ENCODE measurements around the gene BCL2L2.

The BCL2L2 gene

GRCh38 chr14:23355871-23356435 is 49.3 kb downstream of the BCL2L2 start:
- no peak for DNase-seq (ENCODE audit: low spot score)

DNA sequence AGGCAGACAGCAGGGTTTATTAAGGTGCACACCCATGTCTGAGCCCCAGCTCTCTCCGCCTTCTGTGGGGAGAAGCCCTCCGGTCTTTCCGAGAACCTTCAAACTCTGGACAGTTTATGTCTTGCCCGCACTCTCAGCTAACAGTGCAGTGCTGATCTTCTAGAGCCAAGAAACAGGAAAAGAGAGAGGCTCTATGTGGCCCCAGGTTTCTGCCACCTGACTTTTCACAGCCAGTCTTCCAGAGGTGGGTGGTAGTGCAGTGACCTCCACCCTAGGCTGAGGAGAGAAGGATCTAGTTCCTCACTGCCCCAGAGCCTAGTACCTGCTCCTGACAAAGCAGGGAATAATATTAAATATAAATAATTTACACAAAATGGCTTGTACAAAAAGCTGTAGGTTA is 50.0 kb downstream of the BCL2L2 start:
- no peak for DNase-seq (ENCODE audit: low spot score)

GRCh38 chr14:23357261-23357660 is 50.6 kb downstream of the BCL2L2 start:
- no peak for DNase-seq (ENCODE audit: low spot score)

GRCh38 chr14:23358042-23358441 is 51.4 kb downstream of the BCL2L2 start:
- DNase-seq (ENCODE audit: low spot score) = no peak

DNA sequence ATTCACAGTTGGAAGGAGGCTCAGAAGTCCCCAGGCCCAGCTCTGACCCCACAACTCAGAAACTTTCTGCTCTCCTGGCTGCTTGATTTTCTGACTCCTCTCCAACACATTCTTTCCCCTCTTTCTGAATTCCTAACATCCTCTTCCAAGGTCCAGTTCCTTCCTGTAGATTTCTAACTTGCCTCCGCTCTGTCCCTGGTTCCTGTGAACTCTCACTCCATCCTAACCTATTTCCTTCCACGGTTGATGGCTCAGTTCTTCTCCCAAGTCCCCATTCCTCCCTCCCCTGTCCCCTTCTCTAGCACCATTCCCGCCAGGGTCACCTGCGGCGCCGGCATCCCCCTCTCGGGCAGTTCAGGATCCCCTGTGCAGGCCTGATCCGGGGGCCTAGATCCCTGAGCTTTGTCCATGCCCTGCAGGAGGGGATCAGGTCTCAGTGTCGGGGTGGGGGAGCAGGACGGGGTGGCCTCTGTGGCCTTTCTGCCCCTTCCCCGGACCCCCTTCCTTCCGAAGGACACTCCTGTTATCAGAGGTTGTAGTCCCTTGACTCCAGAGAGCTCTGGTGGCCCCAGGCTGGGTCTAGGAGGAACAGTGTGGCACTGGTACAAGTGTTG is 52.0 kb downstream of the BCL2L2 start:
- no peak for DNase-seq (ENCODE audit: low spot score)

GRCh38 chr14:23359167-23359626 is 52.6 kb downstream of the BCL2L2 start:
- DNase-seq (ENCODE audit: low spot score) = no peak

GRCh38 chr14:23359722-23360447 is 53.3 kb downstream of the BCL2L2 start:
- no peak for DNase-seq (ENCODE audit: low spot score)

DNA sequence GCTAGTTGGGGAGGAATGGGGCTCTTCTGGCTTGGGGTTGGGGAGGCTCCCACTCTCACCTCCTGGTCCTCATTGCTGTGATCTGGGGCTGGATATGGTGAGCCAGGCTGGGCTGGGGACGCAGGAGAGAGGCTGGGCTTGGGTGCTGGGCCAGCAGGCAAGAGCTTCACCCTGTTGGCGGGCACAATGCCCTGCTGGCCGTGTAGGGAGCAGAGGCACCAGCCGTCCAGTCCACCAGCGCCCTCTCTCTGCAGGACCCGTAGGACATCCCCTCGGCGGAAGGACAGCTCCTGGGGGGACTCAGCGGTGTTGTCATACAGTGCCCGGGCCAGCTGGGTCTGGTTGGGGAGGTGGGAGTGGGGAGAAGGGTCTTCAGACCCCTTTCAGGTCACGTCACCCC is 53.9 kb downstream of the BCL2L2 start:
- no peak for DNase-seq (ENCODE audit: low spot score)

- no peak for DNase-seq (ENCODE audit: low spot score)
Measured at GRCh38 chr14:23361320-23361719, 54.7 kb downstream of the BCL2L2 start.
